ENCODE results near the gene GMDS. TPM values are rescaled to one million over a fixed set of nuclear protein-coding genes. Genes with fewer than 3 reads are reported as not detected.

Gene GMDS
- total RNA-seq, 4 donors from 2014 or later = 8.7 to 23.1 (median 18.4) TPM

DNA sequence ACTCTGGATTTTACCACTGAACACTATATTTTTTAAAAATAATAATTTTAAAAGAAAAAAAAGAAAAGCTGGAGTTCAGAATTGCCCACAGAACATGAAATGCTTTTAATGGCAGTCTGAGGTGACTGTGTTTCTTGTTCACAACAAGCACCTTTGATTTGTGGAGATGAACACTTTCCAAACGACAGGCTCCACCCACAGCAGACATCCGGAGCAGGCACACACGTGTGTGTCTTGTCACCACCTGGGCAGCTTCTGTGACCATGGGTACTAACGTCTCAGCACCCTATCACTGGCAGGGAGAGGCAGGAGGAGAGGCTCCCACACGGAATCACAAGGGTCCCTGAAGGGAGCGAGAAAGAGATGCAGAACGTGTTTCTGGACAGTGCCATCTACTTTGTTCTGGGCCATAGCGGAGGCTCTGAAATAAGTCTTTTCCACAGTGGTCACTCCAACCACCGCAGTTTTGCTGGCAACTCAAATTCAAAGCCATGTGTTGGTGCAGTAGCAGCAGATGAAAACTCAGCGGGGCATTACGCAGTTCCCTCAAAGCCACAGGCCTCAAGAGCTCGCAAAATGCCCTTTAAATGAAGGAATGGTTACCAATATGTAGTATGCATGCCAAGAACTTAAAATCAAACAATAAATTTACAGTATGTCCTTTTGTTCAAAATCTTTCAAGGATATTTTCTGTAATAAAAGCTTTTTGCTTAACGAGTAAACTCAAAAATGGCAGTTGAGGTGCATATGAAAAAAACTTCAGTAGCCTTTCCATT is 393.5 kb downstream of the GMDS start:
- no peak for TF ChIP-seq POLR2A (IDR thresholded peaks at IDR 0.05)
- TF ChIP-seq, protein P1, sequence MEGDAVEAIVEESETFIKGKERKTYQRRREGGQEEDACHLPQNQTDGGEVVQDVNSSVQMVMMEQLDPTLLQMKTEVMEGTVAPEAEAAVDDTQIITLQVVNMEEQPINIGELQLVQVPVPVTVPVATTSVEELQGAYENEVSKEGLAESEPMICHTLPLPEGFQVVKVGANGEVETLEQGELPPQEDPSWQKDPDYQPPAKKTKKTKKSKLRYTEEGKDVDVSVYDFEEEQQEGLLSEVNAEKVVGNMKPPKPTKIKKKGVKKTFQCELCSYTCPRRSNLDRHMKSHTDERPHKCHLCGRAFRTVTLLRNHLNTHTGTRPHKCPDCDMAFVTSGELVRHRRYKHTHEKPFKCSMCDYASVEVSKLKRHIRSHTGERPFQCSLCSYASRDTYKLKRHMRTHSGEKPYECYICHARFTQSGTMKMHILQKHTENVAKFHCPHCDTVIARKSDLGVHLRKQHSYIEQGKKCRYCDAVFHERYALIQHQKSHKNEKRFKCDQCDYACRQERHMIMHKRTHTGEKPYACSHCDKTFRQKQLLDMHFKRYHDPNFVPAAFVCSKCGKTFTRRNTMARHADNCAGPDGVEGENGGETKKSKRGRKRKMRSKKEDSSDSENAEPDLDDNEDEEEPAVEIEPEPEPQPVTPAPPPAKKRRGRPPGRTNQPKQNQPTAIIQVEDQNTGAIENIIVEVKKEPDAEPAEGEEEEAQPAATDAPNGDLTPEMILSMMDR (IDR thresholded peaks at IDR 0.05) = no peak
- no peak for DNase-seq (ENCODE audit: low spot score in 2 of 2)
- WGBS, 2 donors = 87 to 90% methylated on average over 13 of the region's 13 CpGs
- intact Hi-C loops (cut with DNase I; ENCODE audit: low total_unique reads) = no loop called here
- no peak overlapping the region for H3K4me3 ChIP-seq (ENCODE audit: low read depth, poor library complexity, severe bottlenecking)

DNA sequence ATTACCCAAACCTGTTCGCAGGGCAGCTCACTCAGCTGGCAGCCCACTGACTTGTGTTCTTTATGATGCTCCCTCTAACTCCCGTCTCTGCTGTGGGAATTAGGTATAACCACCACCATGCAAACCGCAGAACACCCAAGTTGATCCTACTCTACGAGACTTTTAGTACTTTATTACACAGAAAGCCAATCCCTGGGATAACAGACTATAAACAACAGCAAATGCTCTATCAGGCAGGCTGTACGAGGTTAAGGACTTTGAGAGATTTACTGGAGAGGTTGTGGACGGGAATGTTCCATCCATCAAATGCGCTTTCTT is 394.6 kb downstream of the GMDS start:
- DNase-seq (ENCODE audit: low spot score in 2 of 2) = no peak
- 77 to 85% methylated on average over 7 of the region's 7 CpGs for WGBS, 2 donors
- intact Hi-C loops (cut with DNase I; ENCODE audit: low total_unique reads) = no loop called here
- no peak for TF ChIP-seq POLR2A (IDR thresholded peaks at IDR 0.05)
- TF ChIP-seq, protein P1 (IDR thresholded peaks at IDR 0.05) = no peak
- H3K4me3 ChIP-seq (ENCODE audit: low read depth, poor library complexity, severe bottlenecking) = no peak overlapping the region

DNA sequence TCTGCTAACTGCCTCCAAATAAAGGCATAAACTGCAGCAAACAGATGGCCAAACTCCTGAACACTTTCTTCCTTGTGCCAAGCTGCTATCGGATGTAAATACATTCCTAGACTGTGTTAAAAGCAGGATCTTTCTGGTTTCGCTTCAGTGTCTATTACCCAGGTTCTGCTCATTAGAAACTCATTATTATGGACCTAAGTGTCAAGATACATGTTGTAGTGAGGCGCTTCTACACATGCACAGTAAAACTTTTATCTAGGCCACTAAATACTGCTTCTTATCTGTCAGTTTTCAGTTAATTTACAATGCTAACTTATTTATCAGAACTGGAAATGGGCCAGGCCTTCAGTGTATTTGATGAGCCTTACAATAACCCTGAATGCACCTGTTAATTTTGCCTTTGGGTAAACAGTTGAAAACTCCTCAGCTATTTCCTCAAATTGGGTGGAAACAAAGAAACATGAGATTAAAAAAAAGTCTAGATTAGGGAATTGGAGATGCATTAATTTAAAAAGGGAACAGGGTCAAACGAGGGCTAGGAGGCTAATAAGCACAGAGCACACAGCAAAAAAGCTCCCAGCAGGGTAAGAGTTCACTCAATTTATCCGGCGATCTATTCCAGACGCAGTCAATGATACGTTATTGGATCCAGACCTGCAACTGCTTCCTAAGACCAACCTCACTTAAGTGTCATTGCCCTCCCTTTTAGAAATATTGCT is 395.1 kb downstream of the GMDS start:
- intact Hi-C loops (cut with DNase I; ENCODE audit: low total_unique reads) = no loop called here
- H3K4me3 ChIP-seq (ENCODE audit: low read depth, poor library complexity, severe bottlenecking) = no peak overlapping the region
- TF ChIP-seq, protein P1 (IDR thresholded peaks at IDR 0.05) = no peak
- TF ChIP-seq POLR2A (IDR thresholded peaks at IDR 0.05) = no peak
- no peak for DNase-seq (ENCODE audit: low spot score in 2 of 2)
- 78 to 85% methylated on average over 8 of the region's 8 CpGs for WGBS, 2 donors

DNA sequence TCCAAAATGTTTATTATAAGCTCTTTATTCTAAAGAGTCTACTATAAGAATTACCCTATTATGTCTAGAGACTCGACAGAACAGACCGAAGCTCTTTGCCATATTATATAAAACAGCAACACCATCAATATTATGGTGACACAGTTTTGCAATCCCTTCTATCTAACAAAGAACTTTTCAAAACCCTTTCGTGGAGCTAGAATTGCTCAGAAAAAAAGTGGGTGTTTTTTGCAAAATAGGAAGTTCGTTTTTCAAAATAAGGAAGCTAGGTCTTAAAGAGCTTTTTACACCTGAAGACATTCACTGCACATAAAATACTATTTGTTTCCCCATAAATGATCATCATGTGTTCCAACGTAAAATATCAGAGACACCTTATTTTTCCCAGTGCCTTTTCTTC is 395.7 kb downstream of the GMDS start:
- TF ChIP-seq, protein P1 (IDR thresholded peaks at IDR 0.05) = no peak
- no peak for TF ChIP-seq POLR2A (IDR thresholded peaks at IDR 0.05)
- DNase-seq (ENCODE audit: low spot score in 2 of 2) = no peak
- H3K4me3 ChIP-seq (ENCODE audit: low read depth, poor library complexity, severe bottlenecking) = no peak overlapping the region
- 71 to 82% methylated on average over 5 of the region's 5 CpGs for WGBS, 2 donors
- intact Hi-C loops (cut with DNase I; ENCODE audit: low total_unique reads) = no loop called here

DNA sequence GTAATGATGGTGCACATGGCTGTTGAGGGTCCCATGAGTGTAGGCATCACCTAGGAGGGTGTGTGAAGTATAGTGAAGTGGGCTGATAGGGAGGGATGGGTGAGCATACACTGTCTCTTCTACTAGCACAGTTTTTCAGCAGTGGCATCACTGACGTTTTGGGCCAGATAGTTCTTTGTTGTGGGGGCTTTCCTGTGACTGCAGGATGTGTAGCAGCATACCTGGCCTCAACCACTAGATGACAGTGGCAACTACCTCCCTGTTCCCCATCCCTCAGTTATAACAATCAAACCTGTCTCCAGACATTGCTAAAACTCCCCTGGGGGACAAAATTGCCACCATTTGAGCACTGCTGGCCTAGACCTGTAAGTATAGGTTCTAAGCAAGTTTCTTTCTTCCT is 396.7 kb downstream of the GMDS start:
- TF ChIP-seq, protein P1 (IDR thresholded peaks at IDR 0.05) = no peak
- no peak for TF ChIP-seq POLR2A (IDR thresholded peaks at IDR 0.05)
- intact Hi-C loops (cut with DNase I; ENCODE audit: low total_unique reads) = no loop called here
- H3K4me3 ChIP-seq (ENCODE audit: low read depth, poor library complexity, severe bottlenecking) = no peak overlapping the region
- DNase-seq (ENCODE audit: low spot score in 2 of 2) = no peak
- WGBS, 2 donors = 71 to 82% methylated on average over 1 of the region's 1 CpG
